ENCODE results near the gene LILRA5. TPM values are rescaled to one million over a fixed set of nuclear protein-coding genes. Genes with fewer than 3 reads are reported as not detected.

The LILRA5 gene
- total and polyA plus RNA-seq, 10 of the 15 experiments (the other 5 are each of a cell fraction or from before 2014, with no cell fraction given): 0.05 to 1.2 (median 0.36) TPM; not detected in 4

DNA sequence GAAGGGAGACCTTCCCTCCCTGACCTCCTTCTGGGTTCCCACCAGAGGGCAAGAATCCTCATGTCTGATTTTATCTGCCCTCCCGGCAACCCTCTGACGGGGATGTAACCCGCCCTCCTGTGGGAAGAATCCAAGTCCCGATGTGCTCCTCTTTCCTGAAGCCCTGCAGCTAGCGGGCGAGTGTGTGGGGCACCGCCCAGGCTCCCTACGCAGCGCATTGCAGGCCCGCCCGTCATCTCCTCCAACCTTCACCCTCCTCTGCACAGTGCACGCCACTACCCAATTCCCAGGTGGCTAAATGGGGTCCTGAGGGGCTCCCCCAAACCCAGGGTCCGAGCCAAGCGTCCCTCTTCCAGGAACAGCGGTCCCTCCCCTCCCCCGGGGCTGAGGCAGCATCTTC, 44.4 kb upstream of the LILRA5 start:
- no TSS peak for BruUV-seq (replicated peaks)
- no peaks in the 10 kb centered on the region for H3K4me1 ChIP-seq (ENCODE audit: control insufficient read depth, insufficient read depth, low read length)
- ChIA-PET POLR2A (interaction anchor here (0.6 to 1.3 kb wide), 2 partner anchors 8 to 30 kb away, joined by 3 read pairs; no protein-coding TSS in a partner anchor), SMC1A (ENCODE audit: uncharacterized antibody, unreplicated experiment) (interaction anchor here (0.8 to 4.7 kb wide), 7 partner anchors 12 to 34 kb away, joined by 3 to 21 read pairs (median 5); no protein-coding TSS in a partner anchor), CTCF (interaction anchor here (1.4 to 8.0 kb wide), 4 partner anchors 21 to 92 kb away, joined by 5 to 171 read pairs (median 30); no protein-coding TSS in a partner anchor), RAD21 (ENCODE audit: unreplicated experiment) (interaction anchor here (3.4 kb wide), 1 partner anchor 32 kb away, joined by 26 read pairs; no protein-coding TSS in a partner anchor)
- no peak overlapping the region for H3K9ac ChIP-seq (ENCODE audit: control insufficient read depth, insufficient read depth, low read length)
- H3K27ac ChIP-seq (ENCODE audit: control insufficient read depth, insufficient read depth): no peak overlapping the region
- H4K20me1 ChIP-seq (ENCODE audit: control insufficient read depth, insufficient read depth): no peaks in the 10 kb centered on the region
- no peak overlapping the region for H2AFZ ChIP-seq (ENCODE audit: control insufficient read depth, low read depth, low read length)
- TF ChIP-seq ZNF207 (IDR thresholded peaks at IDR 0.05; ENCODE audit: borderline replicate concordance) (no peak), MXI1 (IDR thresholded peaks at IDR 0.05; ENCODE audit: low read depth, low read length) (no peak), SMAD1 (IDR thresholded peaks at IDR 0.05; ENCODE audit: low read depth, partially characterized antibody) (no peak), SIX5 (IDR thresholded peaks at IDR 0.05; ENCODE audit: low read depth, low read length, severe bottlenecking) (no peak), ZBTB11 (CRISPR knock-in tag; IDR thresholded peaks at IDR 0.05) (no peak), GABPA (IDR thresholded peaks at IDR 0.05; ENCODE audit: low read depth) (no peak), ZSCAN29 (IDR thresholded peaks at IDR 0.05) (no peak), NR2C1 (IDR thresholded peaks at IDR 0.05) (no peak), ZNF384 (IDR thresholded peaks at IDR 0.05; ENCODE audit: borderline replicate concordance, low read depth, low read length) (no peak), HSF1 (IDR thresholded peaks at IDR 0.05; ENCODE audit: low read depth, low read length) (no peak), RUNX3 (IDR thresholded peaks at IDR 0.05; ENCODE audit: low read length) (no peak), TCF12 (IDR thresholded peaks at IDR 0.05; ENCODE audit: low read depth, low read length) (no peak), BHLHE40 (IDR thresholded peaks at IDR 0.05; ENCODE audit: borderline replicate concordance in 1 of 2, low read depth in 2 of 2, low read length in 1 of 2) (no peak), SMAD5 (IDR thresholded peaks at IDR 0.05; ENCODE audit: low read depth) (no peak), BACH1 (IDR thresholded peaks at IDR 0.05; ENCODE audit: borderline replicate concordance) (no peak)
- TF ChIP-seq, protein P1, sequence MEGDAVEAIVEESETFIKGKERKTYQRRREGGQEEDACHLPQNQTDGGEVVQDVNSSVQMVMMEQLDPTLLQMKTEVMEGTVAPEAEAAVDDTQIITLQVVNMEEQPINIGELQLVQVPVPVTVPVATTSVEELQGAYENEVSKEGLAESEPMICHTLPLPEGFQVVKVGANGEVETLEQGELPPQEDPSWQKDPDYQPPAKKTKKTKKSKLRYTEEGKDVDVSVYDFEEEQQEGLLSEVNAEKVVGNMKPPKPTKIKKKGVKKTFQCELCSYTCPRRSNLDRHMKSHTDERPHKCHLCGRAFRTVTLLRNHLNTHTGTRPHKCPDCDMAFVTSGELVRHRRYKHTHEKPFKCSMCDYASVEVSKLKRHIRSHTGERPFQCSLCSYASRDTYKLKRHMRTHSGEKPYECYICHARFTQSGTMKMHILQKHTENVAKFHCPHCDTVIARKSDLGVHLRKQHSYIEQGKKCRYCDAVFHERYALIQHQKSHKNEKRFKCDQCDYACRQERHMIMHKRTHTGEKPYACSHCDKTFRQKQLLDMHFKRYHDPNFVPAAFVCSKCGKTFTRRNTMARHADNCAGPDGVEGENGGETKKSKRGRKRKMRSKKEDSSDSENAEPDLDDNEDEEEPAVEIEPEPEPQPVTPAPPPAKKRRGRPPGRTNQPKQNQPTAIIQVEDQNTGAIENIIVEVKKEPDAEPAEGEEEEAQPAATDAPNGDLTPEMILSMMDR (IDR thresholded peaks at IDR 0.05 in 2 of 3, conservative IDR thresholded peaks at IDR 0.05 in 1 of 3; ENCODE audit: control insufficient read depth in 2 of 3, extremely low read depth in 1 of 3, insufficient read depth in 1 of 3, low read depth in 3 of 3, low read length in 3 of 3): no peak
- TF ChIP-seq, protein P2, sequence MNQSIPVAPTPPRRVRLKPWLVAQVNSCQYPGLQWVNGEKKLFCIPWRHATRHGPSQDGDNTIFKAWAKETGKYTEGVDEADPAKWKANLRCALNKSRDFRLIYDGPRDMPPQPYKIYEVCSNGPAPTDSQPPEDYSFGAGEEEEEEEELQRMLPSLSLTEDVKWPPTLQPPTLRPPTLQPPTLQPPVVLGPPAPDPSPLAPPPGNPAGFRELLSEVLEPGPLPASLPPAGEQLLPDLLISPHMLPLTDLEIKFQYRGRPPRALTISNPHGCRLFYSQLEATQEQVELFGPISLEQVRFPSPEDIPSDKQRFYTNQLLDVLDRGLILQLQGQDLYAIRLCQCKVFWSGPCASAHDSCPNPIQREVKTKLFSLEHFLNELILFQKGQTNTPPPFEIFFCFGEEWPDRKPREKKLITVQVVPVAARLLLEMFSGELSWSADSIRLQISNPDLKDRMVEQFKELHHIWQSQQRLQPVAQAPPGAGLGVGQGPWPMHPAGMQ (IDR thresholded peaks at IDR 0.05; ENCODE audit: borderline replicate concordance): no peak
- no peak overlapping the region for H3K4me3 ChIP-seq
- intact Hi-C loops (cut with micrococcal nuclease; ENCODE audit: unreplicated experiment): no loop called here
- DNase-seq (ENCODE audit: low read depth, low spot score) (no peak), ATAC-seq (no peak), FAIRE-seq (no peak)
- in situ Hi-C loops (cut with MboI): no loop called here
- no peak overlapping the region for H3K4me2 ChIP-seq (ENCODE audit: control insufficient read depth, insufficient read depth)
- H3K9me3 ChIP-seq (replicated peaks; ENCODE audit: control insufficient read depth, insufficient read depth, low read length): no peaks in the 10 kb centered on the region
- H3K36me3 ChIP-seq (ENCODE audit: control insufficient read depth in 2 of 2, insufficient read depth in 2 of 2, low read length in 1 of 2): no peaks in the 10 kb centered on the region
- H3K79me2 ChIP-seq (ENCODE audit: control insufficient read depth, insufficient read depth, low read length): no peaks in the 10 kb centered on the region
- H3K27me3 ChIP-seq (replicated peaks in 1 of 2; ENCODE audit: control insufficient read depth in 2 of 2, insufficient read depth in 2 of 2, low read length in 1 of 2): no peaks in the 10 kb centered on the region
- WGBS (ENCODE audit: insufficient coverage, insufficient replicate concordance, low lambda C conversion rate, missing lambda C conversion rate): 44% methylated on average over 16 of the region's 16 CpGs
